Activated CD4-positive, alpha-beta T cell treated with anti-CD3 and anti-CD28 coated beads, Interleukin-2, amount 50 U/mL, for 4 hours (primary cell): ENCODE results near the gene ZNF485.
"Not testable (repeated sequence)": the region's sequence is repeated elsewhere in the genome, so short reads cannot be mapped to it uniquely, and the experiment has no call there.

Experiments
- DNase-seq, 2 experiments: peaks; one replicate each; pipeline ENCODE4 v3.0.0-alpha.2; 2020

The ZNF485 gene

GRCh38 chr10:43606323-43607198, at the start of gene ZNF485:
TSS of gene ZNF485 (plus strand) at chr10:43606438. CDS start at chr10:43607051, 613 bp downstream.
- peak; percentile 58 to 59 for DNase-seq

DNA sequence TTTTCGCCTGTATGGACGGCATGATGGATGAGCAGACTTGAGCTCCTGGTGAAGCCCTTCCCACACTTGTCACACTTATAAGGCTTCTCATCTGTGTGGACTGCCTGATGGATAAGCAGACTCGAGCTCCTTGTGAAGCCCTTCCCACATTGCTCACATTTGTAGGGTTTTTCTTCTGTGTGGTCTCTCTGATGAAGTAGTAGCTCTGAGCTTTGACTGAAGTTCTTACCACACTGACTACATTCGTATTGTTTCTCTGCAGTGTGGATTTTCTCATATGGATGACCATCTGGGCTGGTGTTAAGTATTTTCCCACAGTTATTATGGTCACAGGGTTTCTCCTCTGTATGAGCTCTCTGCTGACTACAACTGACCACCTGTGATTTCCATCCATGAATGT, 49.0 kb upstream of the ZNF485 start:
- no peak for DNase-seq

- DNase-seq: no peak
Measured at GRCh38 chr10:43569681-43570080, 36.6 kb upstream of the ZNF485 start.

DNA sequence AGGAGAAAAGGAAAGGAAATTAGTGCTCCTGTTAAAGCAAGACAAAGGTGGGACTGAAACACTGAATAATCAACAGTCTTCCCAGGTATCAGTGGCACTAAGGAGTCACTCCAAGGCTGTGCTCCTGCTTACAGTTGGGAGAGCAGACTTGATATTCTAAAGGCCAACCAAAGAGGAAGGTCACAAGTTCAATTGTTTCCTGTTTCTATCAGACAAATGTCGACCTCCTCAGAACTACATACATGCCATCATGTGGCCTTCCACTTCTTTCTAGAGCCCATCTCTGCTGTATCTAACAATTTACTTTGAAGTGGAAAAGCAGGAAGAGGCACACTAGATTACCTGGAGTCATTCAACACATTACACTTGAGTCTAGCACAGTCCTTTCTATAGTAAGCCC, 35.3 kb upstream of the ZNF485 start:
- DNase-seq: no peak

- no peak for DNase-seq
Measured at GRCh38 chr10:43573250-43574000, 32.8 kb upstream of the ZNF485 start.

DNA sequence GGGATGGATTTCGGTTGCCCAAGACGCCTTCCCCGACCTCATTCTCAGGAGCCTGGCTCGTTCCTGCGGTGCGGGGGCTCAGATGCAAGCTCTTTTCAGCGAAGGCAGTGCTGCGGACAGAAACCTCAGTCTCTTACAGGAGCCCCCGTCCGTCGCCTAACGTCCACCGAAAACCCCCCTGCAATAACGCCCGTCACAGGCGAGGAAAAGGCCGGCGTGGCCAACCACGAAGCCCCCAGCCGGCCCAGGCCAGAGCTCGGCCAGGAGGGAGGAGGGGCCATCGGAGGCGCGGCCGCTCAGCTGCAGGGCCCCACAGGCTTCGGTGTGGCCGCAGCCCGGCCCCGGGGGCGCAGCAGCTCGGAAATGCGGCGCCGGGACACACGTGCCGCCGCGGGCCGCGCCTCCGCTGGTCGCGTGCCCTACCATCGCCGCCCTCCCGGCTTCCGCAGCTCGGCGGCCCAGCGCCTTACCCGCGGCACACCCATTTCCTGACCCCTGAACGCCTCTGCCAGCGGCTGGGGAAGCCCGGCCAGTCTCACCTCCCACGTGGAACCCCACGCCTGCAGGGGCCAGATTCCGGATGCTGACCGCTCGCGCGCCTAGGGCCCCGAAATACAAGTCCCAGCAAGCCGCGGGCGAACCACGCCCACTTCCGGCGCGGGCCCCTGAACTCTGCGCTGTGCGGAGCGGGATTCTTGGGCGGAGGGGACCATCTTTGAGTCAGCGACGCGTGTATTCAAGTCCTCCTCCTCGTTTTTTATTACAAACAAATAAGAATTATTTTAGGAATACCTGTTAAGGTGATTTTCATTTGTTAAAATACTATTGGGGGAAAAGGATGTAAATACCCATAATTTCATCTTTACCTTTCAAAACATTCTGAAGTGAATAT, 32.0 kb upstream of the ZNF485 start, which contains the start of gene ZNF239:
TSS of gene ZNF239 (minus strand) at position 616 of the 892 bp plus-strand sequence. CDS start 16,537 bp downstream, outside the sequence.
- peak; percentile 77 to 78 for DNase-seq

- DNase-seq: no peak
Measured at GRCh38 chr10:43574906-43575305, 31.3 kb upstream of the ZNF485 start.

GRCh38 chr10:43576062-43576461, 30.2 kb upstream of the ZNF485 start:
- no peak for DNase-seq

GRCh38 chr10:43576580-43576979, 29.7 kb upstream of the ZNF485 start:
- DNase-seq: no peak

GRCh38 chr10:43584051-43584450, 22.2 kb upstream of the ZNF485 start:
- no peak for DNase-seq

DNA sequence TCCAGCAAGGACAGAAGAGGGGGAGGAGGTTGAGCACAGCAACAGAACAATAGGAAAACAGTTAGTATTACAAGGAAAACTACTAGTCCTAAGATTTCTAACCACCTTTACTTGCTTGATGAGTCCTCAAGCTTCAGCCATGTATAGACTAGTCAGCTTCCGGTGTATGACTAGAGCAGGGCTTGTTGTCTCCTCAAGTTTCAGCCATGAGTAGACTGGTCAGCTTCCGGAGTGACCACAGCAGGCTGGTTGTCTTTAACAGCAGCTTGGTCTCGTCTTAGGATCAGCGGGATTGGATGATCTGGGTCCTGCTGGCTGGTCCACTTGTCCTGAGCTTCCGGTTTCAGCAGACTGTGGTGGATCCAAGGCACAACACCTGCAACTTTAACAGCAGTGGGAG, 21.2 kb upstream of the ZNF485 start:
- no peak for DNase-seq

DNA sequence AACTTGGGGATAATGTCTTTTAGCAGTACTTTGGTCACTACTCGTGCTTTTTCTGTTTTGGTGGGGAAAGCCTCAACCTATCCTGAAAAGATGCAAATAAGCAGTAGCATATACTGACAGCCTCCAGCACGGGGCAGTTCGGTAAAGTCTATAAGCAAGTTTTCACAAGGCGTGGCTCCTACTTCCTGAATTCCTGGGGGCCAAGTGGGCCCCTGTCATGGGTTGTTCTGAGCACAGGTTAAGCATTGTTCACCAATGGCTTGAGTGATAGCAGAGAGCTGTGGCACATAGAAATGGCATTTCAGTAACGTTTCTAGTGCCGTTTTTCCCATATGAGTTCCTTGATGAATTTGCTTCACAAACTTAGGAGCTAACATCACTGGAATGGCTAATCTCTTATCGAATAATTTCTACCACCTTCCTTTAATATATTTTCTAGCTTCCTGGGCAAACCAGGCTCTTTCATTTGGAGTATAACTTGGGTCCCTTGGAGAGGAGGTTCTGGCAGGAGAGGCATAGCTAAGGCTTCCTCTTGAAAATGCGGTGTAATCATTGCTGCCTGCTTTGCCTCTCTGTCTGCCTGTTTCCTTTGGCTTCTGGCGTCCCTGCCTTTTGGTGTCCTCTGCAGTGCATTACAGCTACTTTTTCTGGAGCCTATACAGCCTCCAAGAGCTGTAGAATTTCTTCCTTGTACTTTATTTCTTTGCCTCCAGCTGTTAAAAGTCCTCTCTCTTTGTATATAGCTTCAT, 20.1 kb upstream of the ZNF485 start:
- DNase-seq: no peak

- not testable (repeated sequence) for DNase-seq
Measured at GRCh38 chr10:43586730-43587115, 19.5 kb upstream of the ZNF485 start.

- no peak for DNase-seq
Measured at GRCh38 chr10:43591303-43591904, 14.8 kb upstream of the ZNF485 start.

DNA sequence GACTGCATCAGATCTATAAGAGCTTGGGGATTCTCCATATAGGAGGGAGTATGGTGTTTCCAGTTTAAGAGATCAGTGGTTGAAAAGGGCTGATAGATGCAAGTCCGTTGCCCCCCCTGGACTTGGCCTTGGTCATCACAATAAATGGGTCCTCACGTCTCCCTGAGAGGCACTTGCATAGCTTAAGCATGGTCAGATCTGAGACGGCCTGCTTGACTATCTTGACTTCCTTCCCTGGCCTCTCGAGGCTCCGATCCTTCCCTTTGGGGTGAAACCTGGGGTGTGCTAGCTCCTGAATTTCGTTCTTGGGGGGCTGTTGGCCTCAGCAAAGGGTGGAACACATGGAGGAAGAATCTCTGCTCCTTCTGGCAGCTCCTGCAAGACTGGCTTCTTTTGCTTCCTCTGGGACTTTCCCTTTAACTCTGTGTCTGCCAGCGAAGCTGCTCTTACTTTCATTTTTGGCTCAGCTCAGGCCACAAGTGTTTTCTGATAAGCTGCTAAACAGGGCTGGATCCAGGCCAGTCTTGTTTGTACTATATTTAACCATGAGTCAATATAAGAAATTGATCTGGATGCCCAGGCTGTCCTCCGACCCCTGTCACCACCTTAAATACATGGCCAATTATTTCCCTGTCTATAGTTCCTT, 11.2 kb upstream of the ZNF485 start:
- no peak for DNase-seq

GRCh38 chr10:43595739-43596298, 10.4 kb upstream of the ZNF485 start:
- no peak for DNase-seq

- no peak for DNase-seq
Measured at GRCh38 chr10:43596546-43596945, 9.7 kb upstream of the ZNF485 start.

- no peak for DNase-seq
Measured at GRCh38 chr10:43598446-43598845, 7.8 kb upstream of the ZNF485 start.

GRCh38 chr10:43599333-43599732, 6.9 kb upstream of the ZNF485 start:
- no peak for DNase-seq

DNA sequence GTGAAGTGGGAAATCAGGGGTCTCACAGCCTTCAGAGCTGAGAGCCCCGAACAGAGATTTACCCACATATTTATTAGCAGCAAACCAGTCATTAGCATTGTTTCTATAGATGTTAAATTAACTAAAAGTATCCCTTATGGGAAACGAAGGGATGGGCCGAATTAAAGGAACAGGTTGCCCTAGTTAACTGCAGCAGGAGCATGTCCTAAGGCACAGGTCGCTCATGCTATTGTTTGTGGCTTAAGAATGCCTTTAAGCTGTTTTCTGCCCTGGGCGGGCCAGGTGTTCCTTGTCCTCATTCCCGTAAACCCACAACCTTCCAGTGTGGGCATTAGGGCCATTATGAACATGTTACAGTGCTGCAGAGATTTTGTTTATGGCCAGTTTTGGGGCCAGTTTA, 4.7 kb upstream of the ZNF485 start:
- DNase-seq: not testable (repeated sequence)

GRCh38 chr10:43605850-43606322, 352 bp upstream of the ZNF485 start:
- no peak for DNase-seq
